NCI-H128 (cell line): ENCODE results near the gene GALNT10.
"Not testable (repeated sequence)": the region's sequence is repeated elsewhere in the genome, so short reads cannot be mapped to it uniquely, and the experiment has no call there.

Source experiments
- DNase-seq: peaks from one replicate; lab custom pipeline; 2025; ENCODE audit not compliant: unreplicated experiment; lab: John Stamatoyannopoulos, UW

GALNT10 gene

GRCh38 chr5:154346427-154346826 is 155.9 kb downstream of the GALNT10 start:
- no peak for DNase-seq

GRCh38 chr5:154349626-154350264 is 159.2 kb downstream of the GALNT10 start:
- no peak for DNase-seq

GRCh38 chr5:154351141-154351540 is 160.6 kb downstream of the GALNT10 start:
- DNase-seq, result no peak

DNA sequence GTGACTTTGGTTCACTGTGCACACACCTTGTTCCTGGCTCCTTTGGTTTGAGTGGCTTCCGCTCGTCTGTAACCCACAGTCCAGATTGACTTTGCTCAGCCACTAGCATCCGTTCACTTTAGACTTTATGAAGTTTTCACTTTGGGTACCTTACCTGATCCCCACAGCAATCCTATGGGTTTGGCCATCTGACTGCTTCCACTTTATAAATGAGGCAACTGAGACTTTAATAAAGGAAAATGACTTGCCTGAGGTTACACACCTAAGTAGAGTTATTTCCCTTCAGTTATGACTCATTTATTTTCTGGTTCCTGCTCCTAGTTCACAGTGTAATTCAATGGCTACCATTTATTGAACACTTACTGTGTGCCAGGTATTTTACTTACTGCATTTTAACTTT is 161.0 kb downstream of the GALNT10 start:
- no peak for DNase-seq

DNA sequence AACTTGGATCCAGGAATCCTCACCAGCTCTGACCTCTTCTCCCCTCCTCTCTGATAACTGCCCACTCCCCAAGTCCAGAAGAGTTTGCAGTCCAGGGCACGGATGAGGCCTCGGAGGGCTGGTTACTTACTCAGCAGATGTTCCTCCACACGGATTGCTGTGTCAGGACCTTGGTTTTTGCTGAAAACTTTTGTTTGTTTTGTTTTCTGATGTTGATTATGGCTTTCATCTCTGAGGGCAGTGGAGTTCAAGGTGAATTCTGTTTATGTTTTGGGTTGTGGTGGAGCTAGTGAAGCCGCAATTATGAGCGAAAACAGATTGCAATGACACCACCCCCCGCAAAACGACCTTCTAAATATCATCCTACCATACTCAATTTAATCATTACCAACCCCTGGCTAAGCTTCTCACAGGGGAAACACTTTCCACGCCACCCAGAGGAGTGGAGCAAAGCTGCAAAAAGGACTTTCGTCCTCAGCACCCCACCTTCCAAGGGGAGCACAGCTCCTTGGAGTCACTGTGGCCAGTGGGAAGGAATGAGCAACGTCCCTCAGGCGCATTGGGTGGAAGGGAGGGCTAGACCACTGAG is 162.5 kb downstream of the GALNT10 start:
- no peak for DNase-seq

DNA sequence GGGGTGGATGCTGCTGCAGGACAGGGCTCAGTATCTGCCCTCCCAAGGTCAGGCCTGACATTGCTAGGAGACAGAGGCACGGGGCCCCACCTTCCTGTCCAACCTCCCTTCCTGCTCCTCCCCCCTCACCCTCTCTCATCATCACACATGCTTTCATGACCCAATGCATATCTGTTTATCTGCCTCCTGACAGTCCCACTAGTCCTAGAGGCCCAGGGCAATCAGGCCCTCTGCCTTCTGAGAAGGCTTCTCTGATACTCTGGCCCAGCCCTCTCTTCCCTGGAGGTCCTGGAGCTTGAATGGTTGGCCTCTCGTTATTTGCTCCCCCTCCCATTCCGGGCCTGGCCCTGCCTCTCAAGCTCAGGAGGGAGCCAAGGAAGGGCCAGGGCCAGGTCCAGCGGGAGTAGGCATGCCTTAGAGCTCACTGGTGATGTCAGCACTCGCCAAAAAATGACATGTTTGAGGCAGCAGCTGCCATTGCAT is 164.6 kb downstream of the GALNT10 start:
- DNase-seq, result no peak

DNA sequence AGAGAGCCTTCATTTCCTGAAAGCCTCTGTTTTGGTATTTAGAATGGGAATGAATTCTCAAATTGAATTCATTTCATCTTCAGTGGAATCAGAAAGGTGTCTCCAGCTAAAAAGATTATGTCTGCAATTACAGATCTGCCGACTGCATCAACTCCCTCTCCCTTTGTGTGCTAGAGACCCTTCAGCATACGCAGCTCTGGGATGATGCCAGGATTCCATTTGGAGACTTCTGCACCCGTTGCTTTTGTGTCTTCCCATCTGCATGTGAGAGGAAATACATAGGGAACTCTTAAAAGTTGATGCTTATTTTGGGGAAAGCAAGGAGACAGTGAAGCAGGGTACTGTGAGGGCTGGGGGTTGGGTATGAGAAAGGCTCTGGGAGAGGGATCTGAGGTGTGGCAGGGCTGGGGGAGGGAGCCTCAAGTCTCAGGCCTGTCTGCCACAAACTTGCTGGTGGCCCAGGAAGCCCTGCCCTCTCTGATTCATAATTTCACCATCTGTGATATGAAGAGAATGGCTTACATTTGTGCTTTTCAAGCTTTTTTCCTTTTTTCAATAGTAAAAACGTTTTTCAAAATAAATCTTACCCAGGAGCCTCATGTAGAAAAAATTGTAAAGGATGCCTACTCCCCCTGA is 165.6 kb downstream of the GALNT10 start:
- DNase-seq, result no peak

DNA sequence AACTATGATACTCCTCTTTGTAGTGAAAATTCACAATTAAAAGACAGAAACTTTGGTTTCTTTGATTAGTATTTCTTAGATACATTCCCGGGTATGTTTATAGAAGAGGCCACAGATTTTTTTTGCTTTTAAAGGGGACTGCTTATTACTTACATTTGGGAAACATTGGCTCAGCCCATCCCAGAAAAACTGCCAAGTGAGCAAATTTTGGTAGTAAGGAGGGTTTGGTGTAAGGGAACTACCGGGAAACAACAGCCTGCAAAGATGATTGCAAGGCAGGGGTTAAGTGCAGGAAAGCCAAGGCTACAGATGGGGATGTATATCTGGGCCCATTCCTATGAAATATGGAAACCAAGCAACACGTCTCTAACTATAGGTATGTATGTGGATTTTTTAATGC is 166.4 kb downstream of the GALNT10 start:
- DNase-seq, result no peak

DNA sequence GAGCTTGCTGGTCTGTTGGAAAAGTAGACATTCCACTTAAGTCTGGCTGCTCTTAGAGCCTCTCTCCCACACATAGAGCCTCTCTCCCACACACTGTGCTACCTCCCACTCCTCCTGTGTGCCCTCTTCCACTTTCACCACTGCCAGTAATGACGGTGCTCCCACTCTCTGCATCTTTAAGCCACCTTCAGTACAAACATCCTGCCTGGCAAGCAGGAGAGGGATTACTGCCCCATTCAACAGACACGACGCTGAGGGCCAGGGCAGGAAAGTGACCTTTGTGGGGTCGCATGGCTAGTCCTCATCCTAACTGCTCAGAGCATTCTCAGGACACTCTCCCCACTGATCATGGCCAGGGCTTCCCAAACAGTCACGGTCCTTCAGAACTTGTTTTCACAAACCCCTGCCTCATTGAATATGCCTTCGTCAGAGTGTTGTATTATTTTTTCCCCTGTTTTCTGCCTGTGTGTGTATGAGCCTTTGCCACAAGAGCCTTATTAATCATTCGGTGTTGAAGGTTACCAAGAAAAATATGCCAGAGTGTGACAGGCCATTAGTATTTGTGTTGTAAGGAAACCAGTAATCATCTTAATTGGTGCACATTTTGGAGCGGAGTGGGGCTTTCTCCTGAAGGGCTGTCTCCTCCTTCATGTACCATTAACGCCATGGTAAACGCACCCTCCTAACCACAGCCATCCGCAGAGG is 168.1 kb downstream of the GALNT10 start:
- DNase-seq, result no peak

DNA sequence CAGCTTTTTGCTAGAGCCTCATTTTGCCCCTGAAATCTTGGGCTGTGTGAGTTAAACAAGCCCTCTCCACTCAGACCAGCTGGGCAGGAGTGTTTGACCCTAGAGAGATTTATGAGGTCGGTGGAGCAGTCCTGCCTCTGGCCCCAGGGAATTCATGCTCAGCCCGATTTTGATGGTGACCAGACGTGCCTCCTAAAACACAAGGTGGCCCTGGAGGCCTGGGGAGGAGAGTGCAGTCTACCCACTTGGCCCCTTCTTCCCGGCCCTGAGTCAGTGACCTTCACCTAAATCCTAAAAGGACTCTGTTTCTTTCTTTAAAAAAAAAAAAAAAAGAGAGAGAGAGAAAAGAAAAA is 168.7 kb downstream of the GALNT10 start:
- DNase-seq, result no peak

- not testable (repeated sequence) for DNase-seq
These were observed 169.7 kb downstream of the GALNT10 start for GRCh38 chr5:154360241-154360640.

DNA sequence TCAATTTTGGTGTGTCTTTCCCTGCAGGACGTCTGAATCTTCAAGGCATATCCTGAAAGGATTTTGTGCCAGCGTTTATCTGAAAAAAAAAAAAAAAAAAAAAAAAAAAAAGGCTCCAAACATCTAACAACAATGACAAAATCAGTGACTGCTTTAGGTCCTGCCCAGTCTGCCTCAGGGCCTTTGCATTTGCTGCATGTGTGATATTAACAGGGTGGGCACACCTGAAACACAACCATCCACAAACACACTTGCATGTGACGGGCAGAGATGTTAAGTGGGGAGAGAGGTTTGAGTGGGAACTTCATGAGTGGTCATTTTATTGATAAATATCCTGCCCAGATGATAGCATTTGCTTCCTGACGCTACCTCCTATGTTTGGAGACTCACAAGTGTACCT is 172.9 kb downstream of the GALNT10 start:
- DNase-seq, result no peak

GRCh38 chr5:154364771-154365170 is 174.2 kb downstream of the GALNT10 start:
- no peak for DNase-seq

GRCh38 chr5:154365823-154366222 is 175.3 kb downstream of the GALNT10 start:
- no peak for DNase-seq

- no peak for DNase-seq
These were observed 175.8 kb downstream of the GALNT10 start for GRCh38 chr5:154366353-154366752.

DNA sequence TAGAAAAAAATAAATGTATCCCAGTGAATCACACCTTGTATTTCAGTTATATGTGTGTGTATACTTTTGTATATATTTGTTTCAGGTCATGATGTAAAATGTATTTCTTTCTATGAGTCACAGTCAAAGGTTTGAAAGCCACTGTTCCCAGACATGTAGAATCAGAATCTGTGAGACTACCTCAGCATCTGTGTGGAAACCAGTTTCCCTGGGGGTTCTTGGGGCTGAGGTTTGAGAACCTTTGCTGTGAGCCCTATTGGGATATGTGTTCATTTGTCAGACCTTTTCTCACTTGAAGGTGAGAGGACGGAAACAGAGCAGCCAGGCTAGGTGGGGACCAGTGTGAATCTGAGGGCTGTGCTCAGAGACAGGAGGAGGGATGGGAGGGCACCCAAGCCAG is 176.6 kb downstream of the GALNT10 start:
- no peak for DNase-seq

DNA sequence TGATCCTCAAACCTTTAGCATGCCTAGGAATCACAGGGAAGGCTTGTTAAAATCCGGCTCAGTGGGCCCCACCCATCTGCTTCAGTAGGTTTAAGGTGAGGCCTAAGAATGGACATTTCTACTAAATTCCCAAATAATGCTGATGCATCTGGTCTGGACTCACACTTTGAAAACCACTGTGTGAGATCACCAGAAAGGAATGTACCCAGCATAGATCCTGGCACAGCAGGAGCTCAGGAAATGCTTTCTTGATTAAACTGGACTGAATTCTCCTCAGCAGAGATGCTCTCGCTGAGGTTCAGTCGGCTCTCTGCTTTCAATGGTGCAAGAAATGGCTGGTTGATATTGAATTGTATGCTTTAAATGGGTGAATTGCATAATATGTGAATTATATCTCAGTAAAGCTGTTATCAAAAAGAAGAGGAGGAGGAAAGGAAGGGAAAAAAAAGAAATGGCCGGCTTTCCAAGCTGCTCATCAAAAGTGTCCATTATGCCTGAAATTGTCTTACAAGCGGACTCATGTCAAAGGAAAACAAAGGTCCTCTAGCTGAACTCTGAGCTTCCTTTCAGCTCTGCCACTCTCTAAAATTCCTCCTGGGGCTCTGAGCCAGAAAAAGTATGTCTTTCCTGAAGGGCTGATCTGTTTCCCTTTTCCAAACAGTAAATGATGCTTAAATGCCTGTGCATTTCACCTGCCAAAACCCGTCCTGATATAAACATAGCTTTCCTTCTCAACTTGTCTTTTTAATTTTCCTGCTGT is 177.7 kb downstream of the GALNT10 start:
- DNase-seq, result no peak

DNA sequence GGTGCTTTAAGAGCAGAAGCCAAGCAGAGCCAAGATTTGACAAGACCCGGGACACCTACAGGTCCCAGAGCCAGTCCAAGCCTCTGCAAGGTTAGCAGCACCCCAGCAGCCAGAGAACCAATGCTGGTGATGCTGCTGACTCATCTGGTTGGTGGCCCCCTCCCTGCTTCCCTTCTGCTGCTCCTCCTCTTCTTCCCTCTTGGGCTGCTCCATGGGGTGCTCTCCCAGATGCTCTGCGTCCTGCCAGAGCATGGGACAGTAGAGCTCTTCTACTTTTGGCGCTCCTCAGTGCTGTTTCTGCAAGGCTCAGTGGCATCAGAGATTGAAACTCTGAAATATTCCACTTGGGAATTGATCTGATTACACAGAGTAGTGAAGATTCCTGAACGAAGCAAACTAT is 179.1 kb downstream of the GALNT10 start:
- DNase-seq, result no peak

DNA sequence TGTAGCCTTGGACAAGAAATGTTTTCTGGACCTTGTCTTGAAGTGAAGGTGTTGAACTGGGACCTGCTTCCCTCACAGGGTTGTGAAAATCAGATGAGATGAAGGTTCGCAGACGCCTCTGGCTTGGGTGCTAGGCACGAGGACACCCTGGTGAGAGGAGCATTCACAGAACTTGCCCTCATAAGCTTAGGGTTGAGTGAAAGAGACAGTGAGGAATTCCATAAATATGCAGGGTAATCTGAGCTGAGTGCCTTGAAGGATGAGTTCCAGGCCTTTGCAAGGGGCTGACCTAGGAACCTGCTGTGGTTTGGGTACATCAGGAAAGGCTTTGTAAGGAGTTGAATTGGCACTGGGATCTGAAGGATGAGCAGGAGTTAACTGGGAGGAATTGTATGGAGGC is 179.6 kb downstream of the GALNT10 start:
- no peak for DNase-seq

- no peak for DNase-seq
These were observed 180.3 kb downstream of the GALNT10 start for GRCh38 chr5:154370813-154371212.

- DNase-seq, result no peak
These were observed 181.2 kb downstream of the GALNT10 start for GRCh38 chr5:154371687-154372086.
